GM18873 (cell line): ENCODE results near the gene SPECC1L.
A peak's percentile ranks its signal among the peaks of the same experiment; 100 is the strongest.
"Not testable (repeated sequence)": the region's sequence is repeated elsewhere in the genome, so short reads cannot be mapped to it uniquely, and the experiment has no call there.

Experiments used
- ATAC-seq: cut with Tn5 transposase; IDR thresholded peaks from one replicate; pipeline ENCODE4 v1.9.1; 2021; ENCODE audit warnings: mild to moderate bottlenecking, moderate library complexity, moderate number of reproducible peaks; ENCODE audit not compliant: unreplicated experiment, low FRiP score

Gene SPECC1L

DNA sequence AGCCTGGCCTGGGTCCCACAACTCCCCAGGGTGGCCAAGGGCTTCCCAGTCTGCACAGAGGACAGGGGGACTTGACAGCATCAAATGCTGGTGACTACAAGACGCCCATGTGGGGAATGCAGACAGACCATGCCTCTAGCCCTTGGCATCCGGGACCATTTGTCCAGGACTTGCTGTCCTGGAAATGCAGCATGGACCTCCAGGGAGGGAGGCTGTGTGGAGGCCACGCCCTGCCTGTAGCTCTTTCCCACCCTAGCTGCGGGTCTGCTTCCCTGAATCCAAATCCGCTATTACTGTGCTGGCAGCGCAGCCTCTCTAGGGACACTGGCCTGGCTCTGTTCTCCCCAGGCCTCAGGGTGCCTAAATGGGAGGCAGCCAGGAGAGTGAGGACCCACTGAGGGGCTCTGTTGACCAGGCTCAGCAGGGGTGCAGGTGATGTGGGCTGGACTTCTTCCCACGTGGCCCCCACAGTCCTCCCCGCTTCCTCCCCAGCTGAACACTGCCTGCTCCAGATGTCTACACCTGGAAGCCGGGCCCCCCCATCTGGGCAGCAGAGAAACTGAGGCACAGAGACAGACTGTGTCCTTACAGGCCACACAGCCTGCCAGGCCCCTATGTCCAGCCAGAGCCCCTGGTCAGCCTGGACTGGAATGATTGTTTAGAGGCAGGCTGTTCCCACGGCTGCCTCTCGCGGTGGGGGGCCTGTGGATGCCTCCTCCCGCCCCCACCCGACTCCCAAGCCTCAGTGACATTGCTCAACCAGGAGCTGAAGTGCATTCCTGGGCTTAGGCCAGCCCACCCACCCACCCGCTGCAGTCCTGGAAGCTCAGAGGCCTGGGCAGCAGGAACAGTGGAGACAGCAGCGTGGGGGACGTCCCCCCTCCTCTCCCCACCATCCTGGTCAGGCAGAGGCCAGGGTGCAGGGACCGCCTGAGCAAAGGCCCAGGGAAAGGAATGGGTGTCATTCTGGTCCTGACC, 24.8 kb upstream of the SPECC1L start:
- not testable (repeated sequence) for ATAC-seq

DNA sequence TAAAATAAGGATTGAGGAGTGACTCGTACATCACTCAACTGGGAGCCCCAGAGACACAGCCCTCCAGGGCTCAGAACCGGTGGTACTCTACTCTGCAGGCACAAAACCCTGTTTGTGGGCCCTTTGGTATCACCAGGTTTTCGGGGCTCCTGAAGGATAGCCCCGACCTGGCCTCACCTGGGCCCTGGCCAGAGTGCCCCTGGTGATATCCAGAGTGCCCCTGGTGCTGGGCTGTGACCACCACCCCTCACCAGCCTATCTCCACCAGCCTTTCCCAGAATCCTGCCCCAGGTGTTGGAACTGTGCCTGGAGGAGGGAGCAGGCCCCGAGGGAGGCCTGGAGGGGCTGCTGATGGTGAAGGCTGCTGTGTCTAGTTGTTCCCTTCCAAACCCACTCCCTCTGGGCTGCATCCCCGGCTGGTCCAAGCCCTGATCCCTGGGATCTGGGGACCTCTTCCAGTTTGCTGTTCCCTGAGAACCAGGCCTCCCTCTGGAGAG, 23.6 kb upstream of the SPECC1L start:
- ATAC-seq = no peak

DNA sequence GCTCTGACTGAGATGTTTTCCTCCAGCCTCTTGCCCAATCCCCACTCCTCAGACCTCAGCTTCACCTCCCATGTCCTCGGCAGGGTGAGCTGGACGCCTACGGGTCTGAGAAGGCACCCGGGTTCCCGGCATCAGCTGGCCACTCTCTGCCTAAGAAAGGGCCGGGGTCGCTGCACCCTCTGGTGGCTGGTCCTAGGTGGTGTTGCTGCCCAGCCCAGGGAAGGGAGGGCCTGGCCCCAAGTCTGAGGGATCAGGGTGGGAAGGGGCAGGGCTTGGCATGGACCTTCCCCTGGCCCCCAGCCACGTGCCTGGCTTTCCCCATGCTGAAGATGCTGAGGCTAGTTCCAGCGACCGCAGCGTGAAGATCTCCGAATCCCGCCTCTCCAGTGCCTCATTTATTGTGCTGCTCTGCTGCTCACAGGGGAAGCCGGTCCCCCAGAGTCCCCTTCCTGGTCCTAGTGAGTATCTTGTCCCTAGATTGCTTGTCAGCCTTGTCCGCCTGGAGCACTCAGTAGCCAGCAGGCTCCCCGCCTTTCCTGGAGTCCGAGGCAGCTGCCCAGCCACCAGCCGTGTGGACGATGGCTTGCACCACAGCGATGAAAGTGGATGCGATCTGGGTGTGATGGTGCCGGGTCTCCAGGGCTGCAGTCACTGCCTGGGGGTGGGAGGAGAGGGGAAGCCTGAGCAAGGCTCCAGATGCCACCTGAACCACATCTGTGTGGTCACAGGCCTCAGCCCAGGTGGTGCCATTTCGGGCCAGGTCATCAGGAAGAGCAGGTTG, 22.9 kb upstream of the SPECC1L start:
- no peak for ATAC-seq

DNA sequence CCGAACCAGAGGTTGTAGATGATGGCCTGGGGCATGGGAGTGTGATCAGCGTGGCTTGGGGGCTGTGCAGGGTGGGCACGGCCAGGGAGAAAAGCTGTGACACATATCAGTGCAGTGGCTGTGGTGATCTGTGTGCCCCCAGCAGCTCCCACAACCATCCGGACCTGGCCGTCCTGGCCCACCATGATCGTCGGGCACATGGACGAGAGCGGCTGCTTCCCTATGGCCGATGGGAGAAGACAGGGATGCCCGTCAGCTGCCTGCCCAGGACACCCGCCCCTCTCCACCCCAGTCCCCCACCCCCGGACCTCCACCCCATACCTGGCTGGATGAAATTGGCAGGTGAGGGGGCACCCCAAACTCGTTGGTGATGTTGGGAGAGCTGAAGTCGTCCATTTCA, 22.0 kb upstream of the SPECC1L start:
- ATAC-seq = not testable (repeated sequence)

DNA sequence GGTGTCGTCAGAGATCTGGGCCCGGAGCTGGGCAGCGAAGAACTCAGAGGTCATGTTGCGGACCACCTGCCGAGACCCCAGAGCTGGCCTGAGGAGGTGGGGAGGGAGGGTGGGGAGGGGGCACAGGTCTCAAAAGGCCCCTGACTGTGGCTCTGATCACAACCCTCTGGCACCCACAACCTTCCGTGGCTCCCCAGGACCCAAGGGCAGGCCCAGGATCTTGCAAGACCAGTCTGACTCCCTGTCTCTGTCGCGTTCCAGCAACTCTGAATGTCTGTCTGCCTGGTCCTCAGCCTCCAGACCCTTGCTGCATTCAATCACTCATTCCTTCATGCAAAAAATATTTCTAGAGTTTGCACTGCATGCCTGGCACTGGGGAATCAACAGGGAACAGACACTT, 21.2 kb upstream of the SPECC1L start:
- ATAC-seq = not testable (repeated sequence)

DNA sequence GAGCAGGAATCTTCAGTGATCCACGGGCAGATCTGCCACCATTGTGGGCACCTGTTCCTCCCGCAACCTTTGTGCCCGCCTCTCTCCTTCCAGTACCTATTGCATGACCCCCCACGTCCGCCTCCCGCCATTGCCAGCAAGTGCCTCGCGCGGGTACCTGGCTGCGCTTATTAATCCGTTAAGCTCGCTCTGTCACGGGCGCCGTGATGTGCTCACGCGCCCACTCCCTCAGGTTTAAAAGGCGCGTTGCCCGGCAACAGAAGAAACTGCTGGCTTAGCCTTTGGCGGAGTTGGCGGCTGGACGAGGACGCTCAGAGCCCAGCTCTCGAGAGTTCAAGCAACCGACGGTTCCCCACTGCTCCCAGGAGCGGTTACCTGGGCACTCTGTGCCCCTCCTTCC, 19.3 kb upstream of the SPECC1L start:
- not testable (repeated sequence) for ATAC-seq

DNA sequence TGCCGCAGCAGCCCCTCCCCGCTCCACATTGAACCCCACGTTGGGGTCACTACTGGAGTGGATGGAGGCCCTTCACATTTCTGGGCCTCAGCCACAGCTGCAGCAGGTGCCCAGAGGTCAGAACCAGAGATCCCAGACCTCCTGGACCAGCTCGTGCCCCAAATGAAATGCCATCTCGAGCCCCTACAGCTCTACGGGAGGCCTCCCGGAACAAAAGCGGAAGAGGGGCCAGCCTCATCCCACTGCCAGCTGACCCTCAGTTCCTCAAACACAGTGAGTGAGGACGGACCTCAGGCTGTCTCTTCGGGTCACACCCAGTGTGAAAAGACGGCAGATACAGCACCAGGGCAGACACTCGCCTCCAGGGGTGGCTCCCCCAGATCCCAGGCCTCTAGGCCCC, 17.5 kb upstream of the SPECC1L start:
- ATAC-seq = not testable (repeated sequence)

DNA sequence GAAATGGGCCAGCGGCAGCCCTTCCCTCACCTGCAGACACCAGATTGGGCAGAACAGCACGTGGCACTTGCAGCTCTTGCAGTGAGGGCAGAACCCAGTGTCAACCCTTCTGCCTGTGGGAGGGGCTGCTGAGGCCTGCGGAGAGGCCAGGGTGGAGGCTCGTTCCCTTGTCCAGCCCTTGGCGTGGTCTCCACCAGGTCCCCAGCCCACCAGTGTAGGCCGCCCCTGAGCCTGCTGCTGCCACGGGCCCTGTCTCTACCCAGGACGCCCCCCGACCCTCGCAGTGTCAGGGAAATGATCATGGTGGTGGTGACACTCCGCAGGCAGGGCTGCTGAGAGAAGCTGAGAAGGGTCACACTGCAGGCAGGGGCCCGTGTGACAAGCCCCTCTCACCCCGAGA, 14.5 kb upstream of the SPECC1L start:
- ATAC-seq = not testable (repeated sequence)

DNA sequence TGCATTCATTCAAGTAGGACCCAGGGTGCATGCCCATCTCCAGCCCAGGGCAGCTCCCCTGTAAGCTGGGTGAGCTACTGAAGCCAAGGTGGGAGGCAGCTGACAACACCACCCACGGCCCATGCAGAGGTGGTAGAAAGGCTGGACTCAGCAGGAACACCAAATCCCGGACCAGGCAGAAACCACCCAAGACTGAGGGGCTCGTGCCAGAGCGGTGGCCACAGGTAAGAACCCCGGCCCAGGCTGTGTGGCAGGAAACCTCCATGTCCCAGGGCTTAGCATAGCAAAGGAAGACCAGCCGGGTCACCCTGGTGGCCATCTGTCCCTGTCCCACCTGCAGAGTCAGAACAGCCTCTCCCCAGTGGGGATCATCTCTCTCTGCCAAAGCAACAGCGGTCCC, 13.9 kb upstream of the SPECC1L start:
- not testable (repeated sequence) for ATAC-seq

DNA sequence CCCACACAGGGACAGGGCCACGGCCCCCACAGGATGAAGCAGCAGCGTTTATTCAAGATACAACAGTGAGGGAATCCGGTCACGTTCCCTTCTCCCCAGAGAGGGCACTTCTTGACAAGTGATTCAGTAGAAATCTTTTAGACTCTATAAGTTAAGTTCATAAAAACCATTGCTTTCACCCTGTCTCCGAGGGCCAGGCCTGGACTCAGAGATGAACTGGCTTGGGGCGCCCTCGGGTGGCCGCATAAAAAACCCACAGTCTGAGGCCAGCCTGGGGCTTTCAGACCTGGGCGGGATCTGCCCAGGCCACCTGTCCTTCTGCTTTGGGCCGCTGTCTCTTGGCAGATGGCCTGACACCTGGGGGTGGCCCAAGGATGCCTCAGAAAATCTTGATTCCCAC, 11.2 kb upstream of the SPECC1L start:
- ATAC-seq = not testable (repeated sequence)

DNA sequence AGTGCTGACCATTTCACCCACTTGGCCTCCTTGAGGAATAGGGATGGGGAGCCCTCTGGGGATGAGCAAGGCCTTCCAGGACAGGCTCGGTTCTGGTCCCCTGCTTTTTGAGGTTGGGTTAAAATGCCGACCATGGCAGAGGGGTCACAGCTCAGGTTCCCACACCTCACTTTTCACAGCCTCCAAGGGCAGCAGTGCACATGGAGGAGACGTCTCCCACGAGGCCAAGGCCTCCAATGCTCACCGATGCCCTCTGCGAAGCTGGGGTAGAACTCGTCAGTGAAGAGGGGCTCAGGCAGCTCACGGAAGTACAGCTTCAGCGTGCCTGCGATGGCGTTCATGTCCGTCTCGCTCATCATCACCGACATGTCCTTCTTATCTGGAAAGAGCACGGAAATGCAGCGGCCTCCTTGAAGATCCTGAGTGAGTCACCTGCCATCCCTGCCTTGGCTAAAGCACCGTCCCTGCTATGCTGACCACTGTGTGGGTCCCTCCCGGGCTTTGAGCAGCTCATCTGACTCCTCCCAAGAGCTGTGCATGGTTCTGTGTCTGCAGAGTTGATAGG, 8.4 kb upstream of the SPECC1L start:
- not testable (repeated sequence) for ATAC-seq

DNA sequence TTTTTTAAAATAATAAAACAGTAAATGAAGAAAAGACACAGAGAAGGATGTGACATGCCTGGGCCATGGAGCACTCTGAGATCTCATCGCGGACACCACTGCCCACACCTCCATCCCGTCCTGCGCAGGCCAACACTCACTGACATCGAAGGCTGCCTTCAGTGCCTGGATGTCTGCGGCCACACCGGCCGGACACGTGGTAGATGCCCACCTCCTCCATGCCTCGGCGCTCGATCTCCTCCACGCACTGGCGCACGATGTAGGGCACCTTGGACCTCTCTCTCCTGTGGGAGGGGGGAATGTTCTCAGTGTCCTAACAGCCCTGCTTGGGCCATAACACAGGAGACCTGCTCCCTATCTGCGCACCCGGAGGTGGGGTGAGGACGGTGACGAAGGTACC, 7.2 kb upstream of the SPECC1L start:
- not testable (repeated sequence) for ATAC-seq

DNA sequence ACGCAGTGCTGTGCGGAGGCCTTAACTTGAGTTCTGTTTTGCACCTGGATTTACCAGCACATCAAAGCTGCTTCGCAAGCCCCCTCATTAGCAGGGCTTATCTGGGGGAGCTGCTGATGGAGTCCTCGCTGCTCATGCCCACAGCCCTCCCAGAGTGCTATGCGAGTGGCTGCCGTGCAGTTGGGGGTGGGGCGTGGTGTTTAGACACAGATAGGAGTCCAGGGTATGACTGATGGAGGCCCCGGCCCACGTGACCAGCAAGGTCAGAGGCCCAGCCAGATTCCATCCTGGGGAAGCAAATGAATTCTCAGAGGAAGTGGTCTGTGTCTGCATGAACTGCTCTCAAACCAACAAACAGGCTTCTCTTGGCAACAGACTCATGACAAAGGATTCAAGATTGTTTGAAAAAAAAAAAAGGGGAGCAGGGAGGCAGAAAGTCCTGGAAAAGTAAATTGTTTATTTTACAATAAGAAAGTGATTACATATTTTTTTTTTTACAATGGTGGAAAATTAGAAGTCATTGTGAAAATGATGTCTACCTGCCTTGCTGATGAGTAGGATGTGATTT, 6.2 kb upstream of the SPECC1L start:
- not testable (repeated sequence) for ATAC-seq

DNA sequence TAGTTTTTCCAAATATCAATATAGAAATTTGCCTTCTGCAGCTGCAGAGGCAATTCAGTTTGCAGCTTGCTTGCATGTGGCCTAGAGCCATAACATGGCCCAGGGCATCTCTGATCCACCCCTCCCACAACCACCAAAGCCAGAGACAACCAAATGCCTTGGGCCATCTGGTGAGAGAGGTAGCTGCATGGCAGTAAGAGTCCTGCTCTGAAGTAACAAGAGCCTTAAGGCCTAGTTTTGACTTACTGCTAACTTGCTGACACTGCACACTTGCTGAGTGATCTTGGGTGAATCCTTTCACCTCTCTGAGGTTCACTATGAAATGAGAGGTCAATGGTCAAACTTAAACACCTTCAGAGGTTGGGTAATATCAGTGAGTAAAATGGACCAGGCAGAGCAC, 4.9 kb upstream of the SPECC1L start:
- ATAC-seq = no peak

DNA sequence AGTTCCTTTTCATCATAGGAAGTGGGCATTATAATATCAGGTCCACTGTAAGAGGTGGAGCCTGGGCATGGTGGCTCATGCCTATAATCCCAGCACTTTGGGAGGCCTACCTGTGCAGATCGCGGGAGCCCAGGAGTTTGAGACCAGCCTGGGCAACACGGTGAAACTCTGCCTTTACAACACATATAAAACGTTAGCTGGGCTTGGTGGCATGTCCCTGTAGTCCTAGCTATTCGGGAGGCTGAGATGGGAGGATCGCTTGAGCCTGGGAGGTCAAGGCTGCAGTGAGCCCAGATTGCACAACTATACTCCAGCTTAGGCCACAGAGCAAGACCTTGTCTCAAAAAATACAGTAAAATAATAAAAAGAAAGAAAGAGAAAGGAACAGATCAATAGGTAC, 4.1 kb upstream of the SPECC1L start:
- not testable (repeated sequence) for ATAC-seq

DNA sequence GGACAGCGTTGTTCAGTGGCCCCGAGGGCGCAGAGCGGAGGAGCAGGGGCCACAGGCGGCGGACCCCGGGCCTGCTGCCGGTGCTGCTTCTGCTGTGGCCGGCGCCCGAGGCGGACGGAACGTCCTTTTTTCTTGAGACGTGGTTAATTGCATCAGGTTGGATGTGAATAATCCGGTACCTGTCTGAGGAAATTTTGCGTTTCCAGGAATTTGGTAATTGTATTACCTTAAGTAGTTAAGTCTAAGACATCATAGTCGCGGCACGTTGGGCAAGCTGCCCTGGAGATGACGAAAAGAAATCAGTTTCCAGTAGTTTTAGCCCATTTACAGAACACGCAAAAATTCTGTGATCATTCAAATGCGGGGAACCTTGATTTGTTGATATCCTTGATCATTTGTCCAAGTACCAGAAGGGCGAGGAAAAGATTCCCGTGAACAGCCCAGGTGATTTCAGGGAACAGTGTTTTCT, 789 bp downstream of the SPECC1L start:
- ATAC-seq = peak; percentile 23

DNA sequence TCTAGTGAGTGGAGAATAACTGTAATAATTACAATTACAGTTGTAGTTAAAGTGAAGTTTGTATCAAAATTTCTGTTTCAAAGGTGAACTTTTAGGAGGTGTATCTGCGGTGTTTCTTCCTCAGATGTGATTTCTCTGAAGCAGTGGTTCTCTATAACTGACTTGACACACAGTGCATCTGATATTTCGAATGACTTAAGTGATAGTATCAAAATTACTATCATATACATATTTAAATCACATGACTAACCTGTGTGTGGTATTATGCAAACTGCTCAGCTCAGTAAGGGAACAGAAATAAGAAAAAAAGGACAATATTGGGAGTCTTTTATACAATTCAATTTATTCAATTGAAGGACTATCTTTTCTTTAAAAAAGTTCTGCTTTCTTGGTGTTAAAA, 2.4 kb downstream of the SPECC1L start:
- ATAC-seq = not testable (repeated sequence)

DNA sequence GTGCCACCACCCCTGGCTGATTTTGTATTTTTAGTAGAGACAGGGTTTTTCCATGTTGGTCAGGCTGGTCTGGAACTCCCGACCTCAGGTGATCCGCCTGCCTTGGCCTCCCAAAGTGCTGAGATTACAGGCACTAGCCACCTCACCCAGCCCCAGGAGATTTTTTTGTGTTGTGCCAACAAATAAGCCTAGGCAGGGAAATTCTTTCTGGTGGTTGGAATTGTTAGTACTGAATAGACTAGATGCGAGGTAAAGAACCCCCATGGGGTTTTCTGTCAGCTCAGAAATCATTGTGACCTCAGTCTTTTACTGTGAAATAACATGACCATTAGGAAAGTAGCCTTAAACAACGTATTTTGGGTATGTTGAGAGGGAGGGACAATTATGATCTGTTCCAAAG, 3.3 kb downstream of the SPECC1L start:
- not testable (repeated sequence) for ATAC-seq

DNA sequence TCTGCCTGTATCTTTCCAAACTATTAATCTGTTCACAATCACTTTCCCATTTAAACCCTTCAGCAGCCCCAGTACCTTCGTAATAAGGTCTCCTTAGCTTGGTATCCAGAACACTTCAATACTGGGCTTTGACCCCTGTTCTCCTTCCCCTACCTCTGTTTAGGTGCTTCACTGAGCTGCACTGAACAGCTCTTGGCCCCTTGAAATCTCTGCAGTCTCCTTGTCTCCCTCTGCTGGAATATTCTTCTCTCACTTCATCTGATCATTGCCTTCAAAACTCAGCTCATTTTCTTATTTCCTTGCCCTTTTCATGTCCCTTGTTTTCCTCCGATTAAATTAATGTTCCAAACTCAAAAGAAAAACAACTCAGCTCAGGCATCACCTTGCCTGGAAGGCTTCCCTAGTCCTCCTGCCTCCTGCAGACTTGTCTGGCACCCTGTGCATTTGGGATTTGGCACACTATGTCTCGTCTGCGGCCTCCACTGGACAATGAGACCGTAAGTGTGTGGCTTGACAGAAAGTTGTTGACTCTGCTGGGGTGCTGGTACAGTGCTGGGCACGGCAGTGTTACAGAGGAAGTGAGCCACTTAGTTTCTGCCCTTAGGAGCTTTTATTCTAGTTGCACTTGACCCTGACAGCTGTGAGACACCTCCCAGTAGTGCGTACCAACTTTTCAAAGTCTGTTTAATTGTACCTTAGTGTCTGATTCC, 4.2 kb downstream of the SPECC1L start:
- not testable (repeated sequence) for ATAC-seq

DNA sequence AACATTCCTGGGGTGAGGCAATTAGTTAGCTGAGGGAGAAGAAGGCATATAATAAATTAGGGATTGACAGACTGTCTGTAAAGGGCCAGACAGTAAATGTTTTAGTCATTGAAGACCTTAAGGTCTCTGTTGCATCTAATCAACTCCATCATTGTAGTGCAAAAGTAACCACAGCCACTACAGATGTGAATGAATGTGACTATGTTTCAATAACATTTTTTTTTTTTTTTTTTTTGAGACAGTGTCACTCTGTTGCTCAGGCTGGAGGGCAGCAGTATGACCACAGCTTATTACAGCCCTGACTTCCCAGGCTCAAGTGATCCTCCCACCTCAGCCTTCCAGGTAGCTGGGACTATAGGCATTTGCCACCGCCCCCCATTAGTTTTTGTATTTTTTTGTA, 9.7 kb downstream of the SPECC1L start:
- not testable (repeated sequence) for ATAC-seq
